ENCODE measurements around the gene HTR6. TPM values are rescaled to one million over a fixed set of nuclear protein-coding genes. Genes with fewer than 3 reads are reported as not detected.

HTR6 gene
- total RNA-seq = not detected

- in situ Hi-C loops (cut with MboI; ENCODE audit: low sequenced_read_pairs in 4 of 4) (no loop called here), intact Hi-C loops (cut with DNase I; ENCODE audit: low total_unique reads) (no loop called here)
- peak within 1 kb of the TSS in 1 of 4 donors; percentile 24 for H3K4me3 ChIP-seq
- ATAC-seq (no peak), DNase-seq (no peak)
- no peak for TF ChIP-seq POLR2A (IDR thresholded peaks at IDR 0.05)
- no peak for TF ChIP-seq CTCF (IDR thresholded peaks at IDR 0.05 in 4 of 5, conservative IDR thresholded peaks at IDR 0.05 in 1 of 5)
- H3K27me3 ChIP-seq = peaks cover 24 to 41% (median 39%) of the 10 kb centered on the region in 3 donors
- no peak within 1 kb of the TSS for H3K27ac ChIP-seq
- no peaks in the 10 kb centered on the region for H3K9me3 ChIP-seq
- no peaks in the 10 kb centered on the region for H3K36me3 ChIP-seq
- peaks cover 0 to 1% of the 10 kb centered on the region in 2 donors for H3K4me1 ChIP-seq
Measured at GRCh38 chr1:19664453-19665185, at the start of gene HTR6. TSS of gene HTR6 (plus strand) at chr1:19664875. CDS start at chr1:19665754, 879 bp downstream.

- intact Hi-C loops (cut with DNase I; ENCODE audit: low total_unique reads) (no loop called here), in situ Hi-C loops (cut with MboI; ENCODE audit: low sequenced_read_pairs in 4 of 4) (no loop called here)
- no peak for DNase-seq
- H3K9me3 ChIP-seq = no peaks in the 10 kb centered on the region
- H3K27ac ChIP-seq = no peak overlapping the region
- TF ChIP-seq CTCF (IDR thresholded peaks at IDR 0.05 in 4 of 5, conservative IDR thresholded peaks at IDR 0.05 in 1 of 5) (no peak), POLR2A (IDR thresholded peaks at IDR 0.05) (no peak)
- H3K36me3 ChIP-seq = no peaks in the 10 kb centered on the region
- peaks cover 12 to 29% of the 10 kb centered on the region in 2 donors for H3K4me1 ChIP-seq
- ATAC-seq = no peak
- no peak overlapping the region for H3K4me3 ChIP-seq
- no peaks in the 10 kb centered on the region for H3K27me3 ChIP-seq
Measured at GRCh38 chr1:19615438-19615837, 49.2 kb upstream of the HTR6 start.

- peaks cover 12 to 38% of the 10 kb centered on the region in 2 donors for H3K4me1 ChIP-seq
- H3K9me3 ChIP-seq = no peaks in the 10 kb centered on the region
- H3K27me3 ChIP-seq = no peaks in the 10 kb centered on the region
- no peak overlapping the region for H3K4me3 ChIP-seq
- no peak overlapping the region for H3K27ac ChIP-seq
- H3K36me3 ChIP-seq = no peaks in the 10 kb centered on the region
- DNase-seq = no peak
- TF ChIP-seq POLR2A (IDR thresholded peaks at IDR 0.05) = no peak
- no peak for TF ChIP-seq CTCF (IDR thresholded peaks at IDR 0.05 in 4 of 5, conservative IDR thresholded peaks at IDR 0.05 in 1 of 5)
- in situ Hi-C loops (cut with MboI; ENCODE audit: low sequenced_read_pairs in 4 of 4) = no loop called here
- intact Hi-C loops (cut with DNase I; ENCODE audit: low total_unique reads) = no loop called here
- ATAC-seq = no peak
Measured at GRCh38 chr1:19616489-19616888, 48.2 kb upstream of the HTR6 start.

- intact Hi-C loops (cut with DNase I; ENCODE audit: low total_unique reads) (no loop called here), in situ Hi-C loops (cut with MboI; ENCODE audit: low sequenced_read_pairs in 4 of 4) (no loop called here)
- TF ChIP-seq POLR2A (IDR thresholded peaks at IDR 0.05) (no peak), CTCF (IDR thresholded peaks at IDR 0.05 in 4 of 5, conservative IDR thresholded peaks at IDR 0.05 in 1 of 5) (no peak)
- Histone ChIP-seq H3K4me3 (no peak overlapping the region), H3K4me1 (peaks cover 12 to 38% of the 10 kb centered on the region in 2 donors), H3K27ac (no peak overlapping the region), H3K27me3 (no peaks in the 10 kb centered on the region), H3K9me3 (no peaks in the 10 kb centered on the region), H3K36me3 (no peaks in the 10 kb centered on the region)
- DNase-seq = no peak
- no peak for ATAC-seq
Measured at GRCh38 chr1:19617376-19617775, 47.3 kb upstream of the HTR6 start.

All from gastrocnemius medialis (tissue), 4 donors.